Panc1 (cell line): ENCODE results near the gene GABRG3. TPM values are rescaled to one million over a fixed set of nuclear protein-coding genes. Genes with fewer than 3 reads are reported as not detected.

Experiments
- ATAC-seq: fragments of 200-7000 bp; cut with Tn5 transposase; 2 replicates; pipeline ENCODE4 v1.9.1; 2020; ENCODE audit warnings: mild to moderate bottlenecking, moderate library complexity
- BruUV-seq: library from RNA; stranded (reverse); fragments of 400-500 nt; replicated peaks from 2 replicates; lab custom pipeline; 2021; lab: Mats Ljungman, UMichigan
- CTCF ChIA-PET: fragments of 300-600 bp; sonication (Branson Sonifier 250); formaldehyde crosslinking; loops from one replicate; lab custom pipeline; 2022; ENCODE audit warnings: antibody characterized with exemption; lab: Charles Lee
- POLR2A ChIA-PET: fragments of 300-600 bp; sonication (Branson Sonifier 250); formaldehyde crosslinking; loops from one replicate; lab custom pipeline; 2022; ENCODE audit warnings: antibody characterized with exemption; lab: Charles Lee
- DNase-seq: peaks from one replicate; pipeline ENCODE4 v3.0.0-alpha.2; 2010; ENCODE audit warnings: low read depth, low spot score
- H3K27ac ChIP-seq: 2 replicates; pipeline ENCODE4 v1.5.1; 2011; ENCODE audit warnings: mild to moderate bottlenecking, low read length, inconsistent platforms
- H3K27me3 ChIP-seq: fragments of 200-500 bp; sonication (Bioruptor generic); 2 replicates; pipeline ENCODE4 v1.6.0; 2014; ENCODE audit warnings: low read length, inconsistent platforms; ENCODE audit not compliant: control insufficient read depth, insufficient read depth
- H3K36me3 ChIP-seq: fragments of 200-500 bp; sonication (Bioruptor generic); 2 replicates; pipeline ENCODE4 v1.5.1; 2014; ENCODE audit warnings: inconsistent platforms, mild to moderate bottlenecking, low read length, moderate library complexity; ENCODE audit not compliant: control insufficient read depth, insufficient read depth
- H3K4me1 ChIP-seq: 2 replicates; pipeline ENCODE4 v1.5.1; 2011; ENCODE audit warnings: inconsistent platforms, mild to moderate bottlenecking, low read length, moderate library complexity; ENCODE audit not compliant: control insufficient read depth, insufficient read depth
- H3K4me3 ChIP-seq, 2 experiments: 2 replicates each; pipeline ENCODE4 v1.5.1; 2011 to 2012; ENCODE audit warnings: low read depth in 2 of 2, low read length in 2 of 2, mild to moderate bottlenecking in 2 of 2, inconsistent platforms in 1 of 2, moderate library complexity in 1 of 2
- H3K9me3 ChIP-seq: fragments of 200-500 bp; sonication (Bioruptor generic); 2 replicates; pipeline ENCODE4 v1.5.1; 2014; ENCODE audit warnings: low read depth, mild to moderate bottlenecking, inconsistent platforms, low read length, moderate library complexity; ENCODE audit not compliant: control insufficient read depth, insufficient read depth
- POLR2AphosphoS5 ChIP-seq: IDR thresholded peaks from 2 replicates; pipeline ENCODE4 v1.6.1; 2012; ENCODE audit warnings: mild to moderate bottlenecking, low read depth, low read length, moderate library complexity
- REST ChIP-seq, 2 experiments: IDR thresholded peaks; 2 replicates each; pipeline ENCODE4 v1.6.1; 2011 to 2012; ENCODE audit warnings: low read depth in 2 of 2, control low read depth in 1 of 2, low read length in 1 of 2, mild to moderate bottlenecking in 1 of 2, moderate library complexity in 1 of 2; ENCODE audit not compliant: insufficient read depth in 1 of 2
- SIN3A ChIP-seq: IDR thresholded peaks from 2 replicates; pipeline ENCODE4 v1.6.1; 2012; ENCODE audit warnings: low read depth, mild to moderate bottlenecking, low read length, moderate library complexity, borderline replicate concordance; ENCODE audit not compliant: insufficient read depth
- TCF7L2 ChIP-seq: IDR thresholded peaks from 2 replicates; pipeline ENCODE4 v1.6.1; 2011; ENCODE audit warnings: mild to moderate bottlenecking, low read depth, low read length, inconsistent platforms
- in situ Hi-C: cut with HindIII; loops from 2 replicates; pipeline ENCODE4 v1.10.0; 2016; ENCODE audit warnings: low sequenced_read_pairs, low pct_unique_long_range_greater_than_20kb
- intact Hi-C: fragments of 100-400 bp; cut with micrococcal nuclease; formaldehyde crosslinking; loops from one replicate; pipeline ENCODE4 v1.10.0; 2022; ENCODE audit not compliant: unreplicated experiment
- total RNA-seq: library from RNA; stranded (reverse); gene quantifications from one replicate; pipeline ENCODE4 v1.2.1, GENCODE V29; 2021; ENCODE audit not compliant: unreplicated experiment
- TF ChIP-seq, protein P1 (sequence below): fragments of 450-650 bp; IDR thresholded peaks from 2 replicates; pipeline ENCODE4 v1.5.1; 2017; ENCODE audit warnings: mild to moderate bottlenecking

GABRG3 gene
- total RNA-seq, 1 experiment from 2014 or later = not detected

GRCh38 chr15:27043770-27044169, 72.8 kb downstream of the GABRG3 start:
- DNase-seq (no peak), ATAC-seq (no peak)
- H3K27me3 ChIP-seq = no peaks in the 10 kb centered on the region
- H3K36me3 ChIP-seq = no peaks in the 10 kb centered on the region
- ChIA-PET POLR2A (no interaction called here), CTCF (no interaction called here)
- H3K9me3 ChIP-seq = no peaks in the 10 kb centered on the region
- no peak overlapping the region for H3K4me3 ChIP-seq
- no TSS peak for BruUV-seq
- no peak overlapping the region for H3K27ac ChIP-seq
- in situ Hi-C loops (no loop called here), intact Hi-C loops (no loop called here)
- H3K4me1 ChIP-seq = no peaks in the 10 kb centered on the region
- TF ChIP-seq REST (IDR thresholded peaks at IDR 0.05; ENCODE audit: insufficient read depth in 1 of 2, low read depth in 2 of 2, low read length in 1 of 2) (no peak), POLR2AphosphoS5 (no peak), SIN3A (no peak), TCF7L2 (no peak)
- TF ChIP-seq, protein P1, sequence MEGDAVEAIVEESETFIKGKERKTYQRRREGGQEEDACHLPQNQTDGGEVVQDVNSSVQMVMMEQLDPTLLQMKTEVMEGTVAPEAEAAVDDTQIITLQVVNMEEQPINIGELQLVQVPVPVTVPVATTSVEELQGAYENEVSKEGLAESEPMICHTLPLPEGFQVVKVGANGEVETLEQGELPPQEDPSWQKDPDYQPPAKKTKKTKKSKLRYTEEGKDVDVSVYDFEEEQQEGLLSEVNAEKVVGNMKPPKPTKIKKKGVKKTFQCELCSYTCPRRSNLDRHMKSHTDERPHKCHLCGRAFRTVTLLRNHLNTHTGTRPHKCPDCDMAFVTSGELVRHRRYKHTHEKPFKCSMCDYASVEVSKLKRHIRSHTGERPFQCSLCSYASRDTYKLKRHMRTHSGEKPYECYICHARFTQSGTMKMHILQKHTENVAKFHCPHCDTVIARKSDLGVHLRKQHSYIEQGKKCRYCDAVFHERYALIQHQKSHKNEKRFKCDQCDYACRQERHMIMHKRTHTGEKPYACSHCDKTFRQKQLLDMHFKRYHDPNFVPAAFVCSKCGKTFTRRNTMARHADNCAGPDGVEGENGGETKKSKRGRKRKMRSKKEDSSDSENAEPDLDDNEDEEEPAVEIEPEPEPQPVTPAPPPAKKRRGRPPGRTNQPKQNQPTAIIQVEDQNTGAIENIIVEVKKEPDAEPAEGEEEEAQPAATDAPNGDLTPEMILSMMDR = no peak

DNA sequence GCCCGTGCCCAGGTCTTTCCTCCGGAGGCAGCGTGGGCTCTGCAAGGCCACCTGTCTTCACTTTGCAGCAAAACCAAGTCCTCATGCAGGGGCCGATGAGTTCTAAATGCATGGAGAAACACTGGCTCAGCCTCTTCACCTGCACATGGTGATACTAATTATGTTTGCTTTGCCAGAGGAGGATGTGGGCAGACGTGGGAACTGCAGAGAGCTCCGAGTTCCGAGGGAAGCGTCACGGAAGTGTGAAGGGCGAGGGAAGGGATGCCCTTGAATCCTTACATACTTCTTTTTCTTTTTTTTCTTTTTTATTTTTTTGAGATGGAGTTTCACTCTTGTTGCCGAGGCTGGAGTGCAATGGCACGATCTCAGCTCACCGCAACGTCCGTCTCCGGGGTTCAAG, 74.8 kb downstream of the GABRG3 start:
- H3K4me1 ChIP-seq = no peaks in the 10 kb centered on the region
- intact Hi-C loops (no loop called here), in situ Hi-C loops (no loop called here)
- no peak overlapping the region for H3K27ac ChIP-seq
- no peak for ATAC-seq
- CTCF ChIA-PET = no interaction called here
- no peaks in the 10 kb centered on the region for H3K27me3 ChIP-seq
- H3K4me3 ChIP-seq = no peak overlapping the region
- no peaks in the 10 kb centered on the region for H3K9me3 ChIP-seq
- TF ChIP-seq TCF7L2 (no peak), POLR2AphosphoS5 (no peak), REST (IDR thresholded peaks at IDR 0.05; ENCODE audit: insufficient read depth in 1 of 2, low read depth in 2 of 2, low read length in 1 of 2) (no peak), SIN3A (no peak)
- TF ChIP-seq, protein P1 = no peak
- H3K36me3 ChIP-seq = no peaks in the 10 kb centered on the region
- POLR2A ChIA-PET = no interaction called here
- DNase-seq = no peak
- BruUV-seq = no TSS peak
